ENCODE measurements around the gene TMEM215. TPM values are rescaled to one million over a fixed set of nuclear protein-coding genes. Genes with fewer than 3 reads are reported as not detected.

Gene TMEM215
- total RNA-seq, 1 experiment from 2014 or later: 0.28 TPM

- Mint-ChIP-seq H3K4me1 (peaks cover 0 to 6% of the 10 kb centered on the region in 2 experiments; a peak in 2 of 4 replicates), H3K36me3 (ENCODE audit: insufficient read depth in 1 of 3, low read depth in 3 of 3) (peaks cover 0 to 7% (median 0%) of the 10 kb centered on the region in 3 experiments; a peak in 1 of 7 replicates), H3K4me3 (no peak overlapping the region), H3K27ac (no peak overlapping the region), H3K9me3 (peaks cover 0 to 43% of the 10 kb centered on the region in 2 experiments; a peak in 2 of 5 replicates), H3K27me3 (ENCODE audit: low read depth) (no peaks in the 10 kb centered on the region; the same call in 1 of the 2 replicates)
- H3K4ac ChIP-seq (ENCODE audit: low read depth, low read length): no peak overlapping the region
- no peak overlapping the region for H3T11ph ChIP-seq (ENCODE audit: low read length)
- no peaks in the 10 kb centered on the region for H3K79me1 ChIP-seq (ENCODE audit: insufficient read depth, low read depth, low read length, poor library complexity, severe bottlenecking)
- WGBS (ENCODE audit: extremely low coverage, insufficient read length, low lambda C conversion rate): no CpG with 5 or more reads among the region's 3 CpGs
- no peaks in the 10 kb centered on the region for H3K9me3 ChIP-seq (ENCODE audit: control insufficient read depth, low read depth, low read length)
- no peak overlapping the region for H2BK120ac ChIP-seq (ENCODE audit: low read depth, low read length, poor library complexity, severe bottlenecking)
- H3K23me2 ChIP-seq (ENCODE audit: insufficient read length, low read depth, low read length, poor library complexity, severe bottlenecking): no peaks in the 10 kb centered on the region
- no peaks in the 10 kb centered on the region for H3K27me3 ChIP-seq (ENCODE audit: insufficient read depth, low read length)
- H3K4me1 ChIP-seq (ENCODE audit: insufficient read depth, low read length): no peaks in the 10 kb centered on the region
- no peaks in the 10 kb centered on the region for H4K20me1 ChIP-seq (ENCODE audit: control insufficient read depth, insufficient read depth, insufficient read length)
- H4K5ac ChIP-seq (ENCODE audit: insufficient read length, low read depth, low read length): no peak overlapping the region
- no peak overlapping the region for H4K91ac ChIP-seq (ENCODE audit: insufficient read length, low read depth, low read length)
- no peak overlapping the region for H3K4me2 ChIP-seq (ENCODE audit: insufficient read depth, insufficient read length, low read length)
- no peak overlapping the region for H2BK5ac ChIP-seq (ENCODE audit: insufficient read length, low read length)
- H2BK12ac ChIP-seq (ENCODE audit: insufficient read length, low read depth, low read length): no peak overlapping the region
- no peak overlapping the region for H4K8ac ChIP-seq (replicated peaks; ENCODE audit: insufficient read length, low read depth, low read length)
- no peak overlapping the region for H2AK5ac ChIP-seq (ENCODE audit: insufficient read length, low read length)
- H2BK20ac ChIP-seq (ENCODE audit: low read depth, low read length, poor library complexity, severe bottlenecking): no peak overlapping the region
- no peak overlapping the region for H3K14ac ChIP-seq (ENCODE audit: insufficient read depth, low read length)
- no peak overlapping the region for H2BK15ac ChIP-seq (ENCODE audit: low read depth, low read length)
- no peak overlapping the region for H3K56ac ChIP-seq (ENCODE audit: insufficient read length, low read depth, low read length)
- no peak overlapping the region for H3K18ac ChIP-seq (ENCODE audit: insufficient read length, low read depth, low read length)
- DNase-seq: no peak
- H3K27ac ChIP-seq (ENCODE audit: insufficient read length, low read depth, low read length): no peak overlapping the region
- H2AFZ ChIP-seq (ENCODE audit: low read length): no peak overlapping the region
- no peak for TF ChIP-seq CTCF (conservative IDR thresholded peaks at IDR 0.05)
- no peak overlapping the region for H3K9ac ChIP-seq (ENCODE audit: extremely low read depth, insufficient read length, low read length)
- no peaks in the 10 kb centered on the region for H3K79me2 ChIP-seq (ENCODE audit: insufficient read depth, low read length)
- no peak overlapping the region for H3K23ac ChIP-seq (ENCODE audit: insufficient read length, low read depth, low read length)
Observed at GRCh38 chr9:32735476-32735875, 47.9 kb upstream of the TMEM215 start.
